Mesenchymal stem cell (in vitro differentiated cells and primary cell): Measurements from ENCODE around the gene ZNF750.
A peak's percentile ranks its signal among the peaks of the same experiment; 100 is the strongest.

ENCODE experiments used
- DNase-seq: peaks from one replicate; pipeline ENCODE4 v3.0.0-alpha.2; 2013
- H2AFZ ChIP-seq: one replicate; pipeline ENCODE4 v1.6.1; 2013; ENCODE audit warnings: low read depth, mild to moderate bottlenecking, control low read depth, inconsistent platforms, low read length, moderate library complexity
- H2AK5ac ChIP-seq: 2 replicates; pipeline ENCODE4 v1.6.1; 2013; ENCODE audit warnings: low read length, moderate library complexity, mild to moderate bottlenecking, inconsistent platforms; ENCODE audit not compliant: severe bottlenecking
- H2BK120ac ChIP-seq: one replicate; pipeline ENCODE4 v1.6.1; 2013; ENCODE audit warnings: low read depth, mild to moderate bottlenecking, inconsistent platforms, low read length, moderate library complexity
- H2BK12ac ChIP-seq, 2 experiments: one replicate each; pipeline ENCODE4 v1.6.1; 2013; ENCODE audit warnings: inconsistent platforms in 2 of 2, low read length in 2 of 2, mild to moderate bottlenecking in 2 of 2, moderate library complexity in 2 of 2, control low read depth in 1 of 2
- H2BK15ac ChIP-seq: one replicate; pipeline ENCODE4 v1.6.1; 2013; ENCODE audit warnings: mild to moderate bottlenecking, low read depth, inconsistent platforms; ENCODE audit not compliant: poor library complexity, severe bottlenecking
- H2BK5ac ChIP-seq: 2 replicates; pipeline ENCODE4 v1.6.1; 2013; ENCODE audit warnings: low read depth, mild to moderate bottlenecking, low read length, control low read depth, inconsistent platforms; ENCODE audit not compliant: poor library complexity, severe bottlenecking
- H3K14ac ChIP-seq, 2 experiments: one replicate each; pipeline ENCODE4 v1.6.1; 2013; ENCODE audit warnings: inconsistent platforms in 2 of 2, low read length in 2 of 2, control low read depth in 1 of 2, mild to moderate bottlenecking in 1 of 2, moderate library complexity in 1 of 2
- H3K18ac ChIP-seq, 2 experiments: one replicate each; pipeline ENCODE4 v1.6.1; 2013; ENCODE audit warnings: inconsistent platforms in 2 of 2, low read length in 2 of 2, control low read depth in 1 of 2, low read depth in 1 of 2, mild to moderate bottlenecking in 1 of 2
- H3K23ac ChIP-seq, 2 experiments: one replicate each; pipeline ENCODE4 v1.6.1; 2013; ENCODE audit warnings: inconsistent platforms in 2 of 2, low read length in 2 of 2, mild to moderate bottlenecking in 2 of 2, moderate library complexity in 2 of 2, control low read depth in 1 of 2
- H3K27ac ChIP-seq: 2 replicates; pipeline ENCODE4 v1.5.1; 2013; ENCODE audit warnings: mild to moderate bottlenecking, moderate library complexity, low read length, control low read depth, inconsistent platforms; ENCODE audit not compliant: poor library complexity, severe bottlenecking
- H3K27me3 ChIP-seq, 2 experiments: 2 replicates each; pipeline versions ENCODE4 v1.6.1 to v1.7.0; 2013; ENCODE audit warnings: low read length in 2 of 2, mild to moderate bottlenecking in 2 of 2, moderate library complexity in 2 of 2, control low read depth in 1 of 2, inconsistent platforms in 1 of 2; ENCODE audit not compliant: control insufficient read depth in 1 of 2, insufficient read depth in 1 of 2
- H3K36me3 ChIP-seq, 2 experiments: 2 replicates each; pipeline versions ENCODE4 v1.6.1 to v1.7.0; 2013; ENCODE audit warnings: low read length in 2 of 2, control low read depth in 1 of 2, inconsistent platforms in 1 of 2, low read depth in 1 of 2, mild to moderate bottlenecking in 1 of 2; ENCODE audit not compliant: insufficient read depth in 2 of 2, control insufficient read depth in 1 of 2
- H3K4ac ChIP-seq, 2 experiments: one replicate each; pipeline ENCODE4 v1.6.1; 2013; ENCODE audit warnings: inconsistent platforms in 2 of 2, low read length in 2 of 2, mild to moderate bottlenecking in 2 of 2, moderate library complexity in 2 of 2, control low read depth in 1 of 2, low read depth in 1 of 2
- H3K4me1 ChIP-seq: 2 replicates; pipeline ENCODE4 v1.6.1; 2013; ENCODE audit warnings: low read depth, low read length, control low read depth; ENCODE audit not compliant: control insufficient read depth, insufficient read depth
- H3K4me2 ChIP-seq: 2 replicates; pipeline ENCODE4 v1.6.1; 2013; ENCODE audit warnings: low read length, mild to moderate bottlenecking, inconsistent platforms; ENCODE audit not compliant: poor library complexity, severe bottlenecking
- H3K4me3 ChIP-seq, 2 experiments: 2 replicates each; pipeline versions ENCODE4 v1.5.1 to v1.7.0; 2013; ENCODE audit warnings: low read length in 2 of 2, mild to moderate bottlenecking in 2 of 2, control low read depth in 1 of 2, low read depth in 1 of 2; ENCODE audit not compliant: insufficient read depth in 1 of 2
- H3K79me1 ChIP-seq: replicated peaks from 2 replicates; pipeline ENCODE4 v1.6.1; 2013; ENCODE audit warnings: mild to moderate bottlenecking, control low read depth, low read length, inconsistent platforms; ENCODE audit not compliant: poor library complexity, severe bottlenecking
- H3K9ac ChIP-seq: 2 replicates; pipeline ENCODE4 v1.7.0; 2013; ENCODE audit warnings: mild to moderate bottlenecking, low read length, moderate library complexity
- H3K9me3 ChIP-seq: 2 replicates; pipeline ENCODE4 v1.7.0; 2013; ENCODE audit warnings: mild to moderate bottlenecking, low read length; ENCODE audit not compliant: control insufficient read depth
- H4K8ac ChIP-seq: one replicate; pipeline ENCODE4 v1.6.1; 2013; ENCODE audit warnings: inconsistent platforms, mild to moderate bottlenecking, low read length, moderate library complexity
- H4K91ac ChIP-seq: one replicate; pipeline ENCODE4 v1.6.1; 2013; ENCODE audit warnings: mild to moderate bottlenecking, low read length, inconsistent platforms
- WGBS: methylation state at CpG from one replicate; pipeline ENCODE4 v1.1.7; 2013; ENCODE audit warnings: mixed read lengths; 5-methylcytosine and 5-hydroxymethylcytosine counted together

The ZNF750 gene

GRCh38 chr17:82878527-82878926, 38.7 kb upstream of the ZNF750 start:
- H2BK5ac ChIP-seq, result no peak overlapping the region
- DNase-seq, result no peak
- no peak overlapping the region for H4K91ac ChIP-seq
- no peak overlapping the region for H3K4me2 ChIP-seq
- no peak overlapping the region for H3K23ac ChIP-seq
- H2BK12ac ChIP-seq, result no peak overlapping the region
- peaks cover 18% of the 10 kb centered on the region for H3K4me1 ChIP-seq
- no peak overlapping the region for H2AK5ac ChIP-seq
- H2BK15ac ChIP-seq, result no peak overlapping the region
- H3K14ac ChIP-seq, result no peak overlapping the region
- peaks cover 3 to 26% of the 10 kb centered on the region in 2 experiments for H3K36me3 ChIP-seq
- H3K9ac ChIP-seq, result no peak overlapping the region
- H3K4me3 ChIP-seq, result no peak overlapping the region
- no peaks in the 10 kb centered on the region for H3K27me3 ChIP-seq
- H3K79me1 ChIP-seq, result peaks cover 53% of the 10 kb centered on the region
- H2BK120ac ChIP-seq, result no peak overlapping the region
- no peak overlapping the region for H3K18ac ChIP-seq
- 88% methylated on average over 7 of the region's 9 CpGs for WGBS
- H3K9me3 ChIP-seq, result no peaks in the 10 kb centered on the region
- H3K4ac ChIP-seq, result no peak overlapping the region
- H4K8ac ChIP-seq, result no peak overlapping the region
- no peak overlapping the region for H2AFZ ChIP-seq
- H3K27ac ChIP-seq, result no peak overlapping the region

GRCh38 chr17:82876602-82877379, 37.0 kb upstream of the ZNF750 start:
- H3K4me1 ChIP-seq, result peaks cover 13% of the 10 kb centered on the region
- H3K36me3 ChIP-seq, result peaks cover 11 to 30% of the 10 kb centered on the region in 2 experiments
- peak; percentile 84 for DNase-seq
- H3K9me3 ChIP-seq, result no peaks in the 10 kb centered on the region
- no peak overlapping the region for H2BK120ac ChIP-seq
- H4K91ac ChIP-seq, result no peak overlapping the region
- no peaks in the 10 kb centered on the region for H3K27me3 ChIP-seq
- peak overlapping the region in 1 of 2 experiments; percentile 57 for H3K14ac ChIP-seq
- no peak overlapping the region for H3K23ac ChIP-seq
- no peak overlapping the region for H3K4me2 ChIP-seq
- H3K27ac ChIP-seq, result peak overlapping the region; percentile 22
- 61% methylated on average over 11 of the region's 14 CpGs for WGBS
- H4K8ac ChIP-seq, result no peak overlapping the region
- no peak overlapping the region for H3K4ac ChIP-seq
- H2AFZ ChIP-seq, result no peak overlapping the region
- peak overlapping the region in 1 of 2 experiments; percentile 56 for H3K4me3 ChIP-seq
- H2BK5ac ChIP-seq, result no peak overlapping the region
- peak overlapping the region; percentile 86 for H3K9ac ChIP-seq
- H2AK5ac ChIP-seq, result no peak overlapping the region
- no peak overlapping the region for H2BK12ac ChIP-seq
- H3K18ac ChIP-seq, result no peak overlapping the region
- peaks cover 45% of the 10 kb centered on the region for H3K79me1 ChIP-seq
- no peak overlapping the region for H2BK15ac ChIP-seq

GRCh38 chr17:82876149-82876548, 36.3 kb upstream of the ZNF750 start:
- H3K79me1 ChIP-seq, result peaks cover 46% of the 10 kb centered on the region
- H3K27me3 ChIP-seq, result no peaks in the 10 kb centered on the region
- peak overlapping the region in 1 of 2 experiments; percentile 29 for H2BK12ac ChIP-seq
- peaks cover 12% of the 10 kb centered on the region for H3K4me1 ChIP-seq
- peak overlapping the region; percentile 51 for H2BK120ac ChIP-seq
- H3K4me2 ChIP-seq, result no peak overlapping the region
- no peak overlapping the region for H3K4ac ChIP-seq
- peak overlapping the region; percentile 54 to 73 for H3K18ac ChIP-seq
- H3K14ac ChIP-seq, result no peak overlapping the region
- H3K27ac ChIP-seq, result peak overlapping the region; percentile 17
- H2BK15ac ChIP-seq, result no peak overlapping the region
- H3K23ac ChIP-seq, result no peak overlapping the region
- no peak overlapping the region for H2AFZ ChIP-seq
- H3K9ac ChIP-seq, result peak overlapping the region; percentile 86
- peaks cover 16 to 36% of the 10 kb centered on the region in 2 experiments for H3K36me3 ChIP-seq
- H4K91ac ChIP-seq, result peak overlapping the region; percentile 65
- peak; percentile 75 for DNase-seq
- H2BK5ac ChIP-seq, result no peak overlapping the region
- WGBS, result 54% methylated on average over 14 of the region's 18 CpGs
- peak overlapping the region in 1 of 2 experiments; percentile 56 for H3K4me3 ChIP-seq
- peak overlapping the region; percentile 88 for H4K8ac ChIP-seq
- H3K9me3 ChIP-seq, result no peaks in the 10 kb centered on the region
- H2AK5ac ChIP-seq, result no peak overlapping the region

- Histone ChIP-seq H3K36me3 (peaks cover 23 to 39% of the 10 kb centered on the region in 2 experiments), H3K4ac (peak overlapping the region in 1 of 2 experiments; percentile 6), H3K14ac (no peak overlapping the region), H3K4me1 (peaks cover 10% of the 10 kb centered on the region), H2BK120ac (no peak overlapping the region), H3K27ac (no peak overlapping the region), H2BK5ac (no peak overlapping the region), H3K18ac (peak overlapping the region; percentile 40 to 67), H2BK15ac (no peak overlapping the region), H2BK12ac (peak overlapping the region; percentile 51 to 69), H3K23ac (no peak overlapping the region), H3K79me1 (peaks cover 39% of the 10 kb centered on the region), H2AK5ac (no peak overlapping the region), H3K9ac (peak overlapping the region; percentile 86), H2AFZ (no peak overlapping the region), H3K4me2 (no peak overlapping the region), H3K4me3 (no peak overlapping the region), H3K9me3 (no peaks in the 10 kb centered on the region), H4K91ac (peak overlapping the region; percentile 57), H4K8ac (peak overlapping the region; percentile 70), H3K27me3 (no peaks in the 10 kb centered on the region)
- DNase-seq, result no peak
- WGBS, result 71% methylated on average over 19 of the region's 19 CpGs
These were observed 35.6 kb upstream of the ZNF750 start for GRCh38 chr17:82875407-82875856.
